HepG2 (cell line): ENCODE data around the gene SF1. TPM values are rescaled to one million over a fixed set of nuclear protein-coding genes. Genes with fewer than 3 reads are reported as not detected.

Source experiments
- DMAP1 ChIP-seq: IDR thresholded peaks from 2 replicates; pipeline ENCODE4 v1.6.1; 2016
- ERF ChIP-seq: IDR thresholded peaks from 2 replicates; pipeline ENCODE4 v1.6.1; 2018; ENCODE audit warnings: missing biosample characterization, missing genetic modification reagents
- GLI4 ChIP-seq: sonication (generic); formaldehyde crosslinking; IDR thresholded peaks from 2 replicates; pipeline ENCODE4 v1.5.1; 2020; ENCODE audit warnings: missing genetic modification reagents, mild to moderate bottlenecking, moderate library complexity, borderline replicate concordance
- HNRNPK ChIP-seq: fragments of 200-400 bp; formaldehyde crosslinking; IDR thresholded peaks from 2 replicates; pipeline ENCODE4 v1.6.1; 2018; ENCODE audit warnings: low read length, low read depth, moderate library complexity, mild to moderate bottlenecking; ENCODE audit not compliant: poor library complexity, severe bottlenecking
- KAT8 ChIP-seq: IDR thresholded peaks from 2 replicates; pipeline ENCODE4 v1.6.1; 2016; ENCODE audit warnings: missing genetic modification reagents, missing compliant biosample characterization
- MEIS1 ChIP-seq: sonication (generic); formaldehyde crosslinking; IDR thresholded peaks from 2 replicates; pipeline ENCODE4 v1.9.0; 2021; ENCODE audit warnings: mild to moderate bottlenecking, missing genetic modification reagents, moderate library complexity, borderline replicate concordance
- SKI ChIP-seq: fragments of 450-650 bp; IDR thresholded peaks from one replicate; pipeline ENCODE4 v1.6.1; 2018; ENCODE audit warnings: mild to moderate bottlenecking; ENCODE audit not compliant: partially characterized antibody
- SP5 ChIP-seq: IDR thresholded peaks from 2 replicates; pipeline ENCODE4 v1.6.1; 2016; ENCODE audit warnings: low read depth, borderline replicate concordance
- TAF1 ChIP-seq: sonication (generic); formaldehyde crosslinking; IDR thresholded peaks from 2 replicates; pipeline ENCODE4 v1.4.0; 2020; ENCODE audit warnings: missing genetic modification reagents
- TFDP1 ChIP-seq: IDR thresholded peaks from 2 replicates; pipeline ENCODE4 v1.6.1; 2016; ENCODE audit warnings: missing compliant biosample characterization, missing genetic modification reagents, borderline replicate concordance
- ZNF20 ChIP-seq: sonication (generic); formaldehyde crosslinking; IDR thresholded peaks from 2 replicates; pipeline ENCODE4 v1.4.0; 2020; ENCODE audit warnings: mild to moderate bottlenecking, moderate library complexity, missing genetic modification reagents
- ZNF224 ChIP-seq: sonication (generic); formaldehyde crosslinking; IDR thresholded peaks from 2 replicates; pipeline ENCODE4 v1.5.0; 2020; ENCODE audit warnings: mild to moderate bottlenecking, missing genetic modification reagents
- ZNF687 ChIP-seq: sonication (generic); formaldehyde crosslinking; IDR thresholded peaks from 2 replicates; pipeline ENCODE4 v1.5.1; 2020; ENCODE audit warnings: mild to moderate bottlenecking, missing genetic modification reagents, moderate library complexity
- ZNF768 ChIP-seq: sonication (generic); formaldehyde crosslinking; IDR thresholded peaks from 2 replicates; pipeline ENCODE4 v1.4.0; 2020; ENCODE audit warnings: missing genetic modification reagents
- polyA plus RNA-seq, 8 experiments: library from polyadenylated mRNA; depleted of rRNA in 3 of 8; stranded (reverse) in 7 of 8; unstranded in 1 of 8; fragments of >200 nt; fragmentation: Illumina TruSeq in 4 of 8; extraction: Trizol in 4 of 8; gene quantifications; 2 replicates each; pipeline versions ENCODE4 v1.2.1 to v1.2.3, GENCODE V29; 2011 to 2016; ENCODE audit warnings: low read depth in 4 of 8, missing spikeins in 1 of 8, mixed read lengths in 1 of 8; ENCODE audit not compliant: insufficient read depth in 1 of 8
- total RNA-seq, 5 experiments: library from RNA; depleted of rRNA; stranded (reverse); fragments of >200 nt; fragmentation: Illumina TruSeq; extraction: Trizol; gene quantifications; 2 replicates each; pipeline ENCODE4 v1.2.3, GENCODE V29; 2016; ENCODE audit warnings: low read depth in 1 of 5
- TF ChIP-seq, protein P1 (sequence below), 2 experiments: fragments of 450-650 bp in 1 of 2; sonication (generic) in 1 of 2; formaldehyde crosslinking; IDR thresholded peaks; 2 replicates each; pipeline versions ENCODE4 v1.5.0 to v1.8.0; 2020 to 2022; ENCODE audit warnings: mild to moderate bottlenecking in 1 of 2, missing genetic modification reagents in 1 of 2
- TF ChIP-seq, protein P2 (sequence below): IDR thresholded peaks from 2 replicates; pipeline ENCODE4 v1.4.0; 2020; ENCODE audit warnings: mild to moderate bottlenecking, missing genetic modification reagents
- TF ChIP-seq, protein P3 (sequence below): sonication (generic); formaldehyde crosslinking; IDR thresholded peaks from 2 replicates; pipeline ENCODE4 v1.5.0; 2020; ENCODE audit warnings: mild to moderate bottlenecking, missing genetic modification reagents

The SF1 gene
- total and polyA plus RNA-seq, 2 of the 13 experiments (the other 11 are each of a cell fraction or from before 2014, with no cell fraction given) = 55.5 to 70.4 TPM

GRCh38 chr11:64742889-64743590 lies 35.3 kb downstream of the SF1 start (continued):
- TF ChIP-seq TFDP1 (CRISPR knock-in tag) (peak; percentile 53; the same call in 1 of the 2 replicates), SKI (peak; percentile 18), ERF (CRISPR knock-in tag) (peak; percentile 63; the same call in 1 of the 2 replicates), HNRNPK (peak; percentile 42), KAT8 (CRISPR knock-in tag) (no peak), ZNF687 (peak; percentile 27), ZNF20 (CRISPR knock-in tag) (no peak), SP5 (0 out of 2 replicates have a peak, but pooled peaks have one; percentile 25), ZNF224 (CRISPR knock-in tag) (0 out of 2 replicates have a peak, but pooled peaks have one; percentile 32), ZNF768 (CRISPR knock-in tag) (peak; percentile 33), DMAP1 (CRISPR knock-in tag) (peak; percentile 38; the same call in 1 of the 2 replicates), MEIS1 (CRISPR knock-in tag) (0 out of 2 replicates have a peak, but pooled peaks have one; percentile 26), GLI4 (CRISPR knock-in tag) (no peak), TAF1 (CRISPR knock-in tag) (0 out of 2 replicates have a peak, but pooled peaks have one; percentile 14)
- TF ChIP-seq, protein P1, sequence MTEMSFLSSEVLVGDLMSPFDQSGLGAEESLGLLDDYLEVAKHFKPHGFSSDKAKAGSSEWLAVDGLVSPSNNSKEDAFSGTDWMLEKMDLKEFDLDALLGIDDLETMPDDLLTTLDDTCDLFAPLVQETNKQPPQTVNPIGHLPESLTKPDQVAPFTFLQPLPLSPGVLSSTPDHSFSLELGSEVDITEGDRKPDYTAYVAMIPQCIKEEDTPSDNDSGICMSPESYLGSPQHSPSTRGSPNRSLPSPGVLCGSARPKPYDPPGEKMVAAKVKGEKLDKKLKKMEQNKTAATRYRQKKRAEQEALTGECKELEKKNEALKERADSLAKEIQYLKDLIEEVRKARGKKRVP (CRISPR knock-in tag; IDR thresholded peaks at IDR 0.05) = peak in 1 of 2 experiments; percentile 49; a peak in 1 of 4 replicates
- TF ChIP-seq, protein P2, sequence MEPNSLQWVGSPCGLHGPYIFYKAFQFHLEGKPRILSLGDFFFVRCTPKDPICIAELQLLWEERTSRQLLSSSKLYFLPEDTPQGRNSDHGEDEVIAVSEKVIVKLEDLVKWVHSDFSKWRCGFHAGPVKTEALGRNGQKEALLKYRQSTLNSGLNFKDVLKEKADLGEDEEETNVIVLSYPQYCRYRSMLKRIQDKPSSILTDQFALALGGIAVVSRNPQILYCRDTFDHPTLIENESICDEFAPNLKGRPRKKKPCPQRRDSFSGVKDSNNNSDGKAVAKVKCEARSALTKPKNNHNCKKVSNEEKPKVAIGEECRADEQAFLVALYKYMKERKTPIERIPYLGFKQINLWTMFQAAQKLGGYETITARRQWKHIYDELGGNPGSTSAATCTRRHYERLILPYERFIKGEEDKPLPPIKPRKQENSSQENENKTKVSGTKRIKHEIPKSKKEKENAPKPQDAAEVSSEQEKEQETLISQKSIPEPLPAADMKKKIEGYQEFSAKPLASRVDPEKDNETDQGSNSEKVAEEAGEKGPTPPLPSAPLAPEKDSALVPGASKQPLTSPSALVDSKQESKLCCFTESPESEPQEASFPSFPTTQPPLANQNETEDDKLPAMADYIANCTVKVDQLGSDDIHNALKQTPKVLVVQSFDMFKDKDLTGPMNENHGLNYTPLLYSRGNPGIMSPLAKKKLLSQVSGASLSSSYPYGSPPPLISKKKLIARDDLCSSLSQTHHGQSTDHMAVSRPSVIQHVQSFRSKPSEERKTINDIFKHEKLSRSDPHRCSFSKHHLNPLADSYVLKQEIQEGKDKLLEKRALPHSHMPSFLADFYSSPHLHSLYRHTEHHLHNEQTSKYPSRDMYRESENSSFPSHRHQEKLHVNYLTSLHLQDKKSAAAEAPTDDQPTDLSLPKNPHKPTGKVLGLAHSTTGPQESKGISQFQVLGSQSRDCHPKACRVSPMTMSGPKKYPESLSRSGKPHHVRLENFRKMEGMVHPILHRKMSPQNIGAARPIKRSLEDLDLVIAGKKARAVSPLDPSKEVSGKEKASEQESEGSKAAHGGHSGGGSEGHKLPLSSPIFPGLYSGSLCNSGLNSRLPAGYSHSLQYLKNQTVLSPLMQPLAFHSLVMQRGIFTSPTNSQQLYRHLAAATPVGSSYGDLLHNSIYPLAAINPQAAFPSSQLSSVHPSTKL = peak; percentile 9; the same call in 1 of the 2 replicates
- TF ChIP-seq, protein P3, sequence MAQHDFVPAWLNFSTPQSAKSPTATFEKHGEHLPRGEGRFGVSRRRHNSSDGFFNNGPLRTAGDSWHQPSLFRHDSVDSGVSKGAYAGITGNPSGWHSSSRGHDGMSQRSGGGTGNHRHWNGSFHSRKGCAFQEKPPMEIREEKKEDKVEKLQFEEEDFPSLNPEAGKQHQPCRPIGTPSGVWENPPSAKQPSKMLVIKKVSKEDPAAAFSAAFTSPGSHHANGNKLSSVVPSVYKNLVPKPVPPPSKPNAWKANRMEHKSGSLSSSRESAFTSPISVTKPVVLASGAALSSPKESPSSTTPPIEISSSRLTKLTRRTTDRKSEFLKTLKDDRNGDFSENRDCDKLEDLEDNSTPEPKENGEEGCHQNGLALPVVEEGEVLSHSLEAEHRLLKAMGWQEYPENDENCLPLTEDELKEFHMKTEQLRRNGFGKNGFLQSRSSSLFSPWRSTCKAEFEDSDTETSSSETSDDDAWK (CRISPR knock-in tag) = no peak
